Measurements from ENCODE around the gene ITGB2.
"Not testable (repeated sequence)": the region's sequence is repeated elsewhere in the genome, so short reads cannot be mapped to it uniquely, and the experiment has no call there.

Gene ITGB2

DNA sequence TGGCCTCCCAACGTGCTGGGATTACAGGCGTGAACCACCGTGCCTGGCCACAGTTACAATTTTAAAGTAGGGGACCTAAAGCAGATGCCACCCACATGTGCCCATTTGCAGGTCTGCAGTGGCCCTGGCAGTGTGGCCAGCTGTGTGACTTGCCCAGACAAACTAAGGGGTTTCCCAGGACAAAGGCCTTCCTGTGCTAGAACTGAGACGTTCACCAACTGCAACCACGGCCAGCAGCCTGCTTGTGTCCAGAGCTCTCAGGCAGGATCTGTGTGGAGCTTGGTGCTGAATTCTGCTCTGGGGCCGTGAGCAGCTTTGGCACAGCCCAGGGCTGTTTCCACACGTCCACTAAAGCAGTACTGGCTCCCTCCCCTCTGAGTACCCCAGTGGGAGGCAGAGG, 36.6 kb downstream of the ITGB2 start:
- no peak for DNase-seq (ENCODE audit: low read depth in 2 of 2)

DNA sequence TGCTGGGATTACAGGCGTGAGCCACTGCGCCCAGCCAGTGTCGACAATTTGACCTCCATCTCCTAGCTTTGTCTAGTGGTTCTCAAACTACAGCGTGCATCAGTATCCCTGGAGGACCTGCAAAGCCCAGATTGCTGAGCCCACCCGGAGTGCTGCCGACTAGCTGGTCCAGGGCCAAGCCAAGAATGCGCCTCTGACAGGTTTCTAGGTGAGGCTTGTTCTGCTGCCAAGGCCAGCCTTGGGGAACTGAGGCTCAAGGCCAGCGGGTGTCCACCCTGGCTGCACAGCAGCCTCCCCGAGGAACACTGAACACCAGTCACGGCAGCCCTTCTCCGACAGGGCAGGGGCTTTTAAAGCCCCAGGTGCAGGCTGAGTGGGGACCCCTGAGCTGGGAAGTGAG, 37.4 kb downstream of the ITGB2 start:
- no peak for DNase-seq (ENCODE audit: low read depth in 2 of 2)

DNA sequence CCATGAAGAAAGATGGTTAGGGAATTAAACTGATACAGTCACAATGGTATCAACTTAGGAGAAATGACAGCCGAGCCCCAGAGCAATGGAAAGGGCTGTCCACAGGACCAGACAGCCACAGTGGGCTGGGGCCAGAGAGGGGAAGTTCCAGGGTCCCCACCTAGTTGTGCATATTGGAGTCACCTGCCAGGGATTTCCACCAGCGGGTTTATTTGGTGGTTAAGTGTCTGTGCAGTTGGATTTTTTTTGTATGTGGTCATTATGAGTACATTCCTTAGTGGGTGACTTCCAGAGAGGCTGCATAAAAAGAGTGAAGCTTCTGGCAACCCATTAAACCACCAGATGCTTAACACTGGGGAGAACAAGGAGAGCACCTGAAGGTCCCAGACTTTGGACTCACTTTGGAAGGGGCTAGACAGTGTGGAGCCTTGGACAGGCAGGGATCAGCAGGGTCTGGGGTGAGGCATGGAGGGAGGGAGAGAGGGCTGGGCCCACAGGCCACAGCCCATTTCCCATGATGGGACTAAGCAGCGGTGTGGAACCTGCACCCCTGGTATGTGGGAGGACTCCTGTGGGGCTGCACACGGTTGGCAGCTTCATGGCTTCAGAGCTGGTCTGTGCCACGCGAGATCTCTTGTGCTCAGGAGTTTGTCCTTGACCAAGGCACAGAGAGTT, 39.4 kb downstream of the ITGB2 start:
- DNase-seq (ENCODE audit: low read depth in 2 of 2): no peak

DNA sequence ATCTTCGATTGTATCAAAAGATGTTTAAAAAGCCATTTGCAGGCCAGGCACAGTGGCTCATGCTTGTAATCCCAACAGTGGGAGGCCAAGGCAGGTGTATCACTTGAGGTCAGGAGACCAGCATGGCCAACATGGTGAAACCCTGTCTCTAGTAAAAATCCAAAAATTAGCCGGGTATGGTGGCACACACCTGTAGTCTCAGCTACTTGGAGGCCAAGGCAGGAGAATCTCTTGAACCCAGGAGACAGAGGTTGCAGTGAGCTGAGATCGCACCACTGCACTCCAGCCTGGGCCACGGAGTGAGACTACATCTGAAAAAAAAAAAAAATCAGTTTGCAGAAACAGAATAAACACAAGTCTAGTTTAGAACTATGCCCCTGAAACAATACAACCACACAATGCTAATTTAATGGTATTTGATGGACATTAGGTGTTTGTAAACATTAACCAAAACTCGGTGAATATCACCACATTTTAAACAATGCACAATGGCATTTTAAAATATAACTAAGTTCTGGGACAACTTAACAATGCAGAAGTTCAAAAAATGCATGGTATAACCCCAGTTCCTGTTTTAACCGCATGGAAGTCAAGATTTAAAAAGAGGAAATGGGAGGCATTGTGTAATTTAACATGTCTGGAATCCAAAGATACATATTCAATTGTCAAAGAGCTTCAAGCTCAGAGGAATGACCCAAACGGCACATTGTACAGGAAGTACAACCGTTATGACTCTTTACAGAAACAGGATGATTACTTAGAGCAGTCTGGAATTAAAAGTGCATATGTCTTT, 40.1 kb downstream of the ITGB2 start:
- DNase-seq (ENCODE audit: low read depth in 2 of 2): no peak

DNA sequence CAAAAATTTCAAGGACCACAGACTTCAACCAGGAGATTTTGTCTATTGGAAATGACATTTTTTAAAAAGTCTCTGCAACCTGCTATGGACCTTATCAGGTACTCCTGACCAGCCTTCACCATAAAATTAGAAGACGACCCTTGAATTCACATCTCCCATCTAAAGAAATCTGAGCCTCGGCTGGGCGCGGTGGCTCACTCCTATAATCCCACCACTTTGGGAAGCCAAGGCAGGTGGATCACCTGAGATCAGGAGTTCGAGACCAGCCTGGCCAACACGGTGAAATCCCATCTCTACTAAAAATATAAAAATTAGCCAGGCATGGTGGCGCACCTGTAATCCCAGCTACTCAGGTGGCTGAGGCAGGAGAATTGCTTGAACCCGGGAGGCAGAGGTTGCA, 41.5 kb downstream of the ITGB2 start:
- DNase-seq (ENCODE audit: low read depth in 2 of 2): not testable (repeated sequence)

DNA sequence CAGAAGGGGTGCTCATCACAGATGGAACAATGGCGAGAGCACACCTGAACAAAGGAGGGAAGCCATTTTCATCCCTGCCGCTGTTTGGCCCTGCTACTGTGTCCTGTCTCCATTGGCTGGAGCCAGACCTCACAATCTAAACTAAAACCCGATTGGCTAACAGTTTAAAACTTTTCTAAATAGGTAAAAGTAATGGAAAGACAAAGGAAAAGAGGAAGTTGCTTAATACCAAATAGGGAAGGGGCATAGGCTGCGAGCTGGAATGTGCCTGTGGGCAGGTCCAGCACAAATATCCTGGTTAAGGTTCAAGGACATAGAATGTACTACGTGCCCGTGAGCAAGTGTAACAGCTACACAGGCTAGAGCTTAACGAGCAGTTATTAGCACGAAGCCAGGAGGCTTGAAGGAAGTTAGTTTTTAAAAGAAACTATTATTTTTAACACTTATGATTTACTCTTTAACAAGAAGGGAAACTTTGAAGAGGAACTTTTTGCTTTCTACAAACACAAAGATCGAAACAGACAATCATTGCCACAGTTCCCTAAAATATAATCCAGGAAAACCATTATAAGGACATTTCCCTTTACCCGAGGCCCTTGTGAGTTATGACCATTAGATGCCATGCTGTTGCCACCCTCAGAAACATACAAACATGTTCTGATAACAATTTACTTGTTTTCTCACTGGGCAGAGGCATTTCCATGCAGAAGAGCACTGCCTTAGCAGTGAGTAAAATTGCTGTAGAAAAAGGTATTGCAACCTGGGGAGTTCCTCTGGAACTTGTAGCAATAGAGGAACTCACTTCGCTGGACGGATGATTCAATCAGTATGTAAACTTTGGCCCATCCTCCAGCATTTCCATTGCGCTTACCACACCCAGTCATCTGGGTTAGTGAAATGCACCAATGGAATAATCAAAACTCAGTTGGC, 42.4 kb downstream of the ITGB2 start:
- DNase-seq (ENCODE audit: low read depth in 2 of 2): no peak

DNA sequence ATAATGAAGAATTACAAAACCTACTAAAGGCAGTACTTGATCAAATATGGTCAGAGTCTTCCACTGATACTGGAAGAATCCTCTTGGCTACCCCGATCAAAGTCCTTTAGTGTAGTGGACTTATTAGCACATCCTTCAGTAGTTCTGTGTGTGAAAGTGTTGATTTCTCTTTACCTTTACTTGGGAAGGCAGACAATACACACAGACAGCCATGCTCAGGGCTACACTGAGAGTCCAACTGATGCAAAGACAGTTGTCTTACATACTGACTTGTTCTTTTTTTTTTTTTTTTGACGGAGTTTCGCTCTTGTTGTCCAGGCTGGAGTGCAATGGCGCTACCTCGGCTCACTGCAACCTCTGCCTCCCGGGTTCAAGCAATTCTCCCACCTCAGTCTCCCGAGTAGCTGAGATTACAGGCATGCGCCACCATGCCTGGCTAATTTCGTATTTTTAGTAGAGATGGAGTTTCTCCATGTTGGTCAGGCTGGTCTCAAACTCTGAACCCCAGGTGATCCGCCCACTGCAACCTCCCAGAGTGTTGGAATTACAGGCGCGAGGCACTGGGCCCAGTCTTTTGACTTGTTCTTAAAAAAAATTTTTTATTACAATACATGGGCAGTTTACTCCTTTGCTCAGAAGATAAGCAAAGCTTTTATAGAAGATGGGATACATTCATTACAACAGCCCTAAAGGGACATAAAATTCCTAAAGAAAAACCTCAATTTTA, 43.7 kb downstream of the ITGB2 start:
- DNase-seq (ENCODE audit: low read depth in 2 of 2): no peak

DNA sequence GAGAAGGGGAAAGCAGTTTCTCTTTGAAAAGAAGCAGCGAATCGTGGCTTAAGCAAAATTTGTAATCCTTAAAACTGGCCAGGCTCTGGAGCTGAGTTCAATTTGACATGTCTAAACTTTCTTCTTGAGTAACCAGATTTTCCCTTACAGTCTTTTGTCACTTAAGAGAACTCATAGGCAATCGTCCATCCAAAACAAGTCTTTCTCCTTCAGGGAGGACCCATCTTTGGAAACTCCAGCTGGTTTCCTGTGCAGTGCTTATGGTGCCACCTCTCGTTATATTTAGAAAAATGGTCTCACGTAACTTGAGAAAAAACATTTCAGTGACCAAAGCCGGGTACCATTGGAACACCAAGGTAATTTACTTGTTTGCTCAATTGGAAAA, 45.4 kb downstream of the ITGB2 start:
- no peak for DNase-seq (ENCODE audit: low read depth in 2 of 2)

DNA sequence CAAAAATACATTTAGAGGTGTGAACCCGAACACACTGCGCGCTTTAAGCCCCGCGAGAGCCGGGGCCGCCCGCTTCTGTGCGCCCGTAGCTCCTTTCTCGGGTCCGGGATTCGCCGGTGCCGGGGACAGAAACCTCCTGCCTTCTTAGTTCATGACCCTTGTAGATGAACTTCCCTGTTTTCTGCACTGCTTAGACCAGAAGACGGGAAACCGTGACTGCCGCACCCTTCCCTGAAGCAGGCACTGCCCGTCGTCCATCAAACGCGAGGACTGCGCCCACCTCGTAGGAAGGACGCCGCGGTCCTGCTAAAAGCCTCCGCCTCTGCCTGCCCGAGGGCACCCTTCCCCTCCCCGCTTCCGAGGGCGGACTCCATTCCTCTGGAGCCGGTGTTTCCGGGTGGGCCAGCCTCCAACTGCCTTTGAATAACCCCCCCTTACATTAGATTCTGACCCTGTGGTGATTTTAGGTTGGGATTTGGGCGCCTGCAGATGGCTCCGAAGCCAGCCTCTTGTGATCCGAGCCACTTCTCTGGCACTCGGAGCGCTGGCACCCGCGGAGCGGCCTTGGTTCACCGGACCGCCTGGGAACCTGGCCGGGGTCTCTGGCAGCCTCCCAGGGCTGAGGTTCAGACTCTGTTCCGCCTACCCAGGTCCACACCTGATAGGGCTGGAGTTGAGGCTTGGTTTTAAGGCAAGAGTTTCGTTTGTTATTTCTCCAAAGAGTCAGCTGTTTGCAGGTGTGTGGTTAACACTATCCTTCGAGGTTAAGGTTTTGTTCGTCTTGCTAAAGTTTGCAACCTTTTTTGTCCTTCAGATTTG, 46.0 kb downstream of the ITGB2 start:
- no peak for DNase-seq (ENCODE audit: low read depth in 2 of 2)

DNA sequence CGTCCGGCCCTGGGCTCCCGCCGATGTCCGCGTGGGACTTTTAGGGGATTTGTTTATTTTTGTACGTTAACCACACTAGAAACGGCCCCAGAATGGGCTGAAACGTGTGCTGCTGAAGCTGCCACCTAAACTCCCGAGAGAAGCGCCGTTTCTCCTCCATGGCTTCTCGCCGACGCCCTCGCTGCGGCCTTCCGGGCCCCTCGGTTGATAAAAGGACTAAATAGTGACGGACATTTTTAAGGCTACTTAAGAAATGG, 46.5 kb downstream of the ITGB2 start:
- DNase-seq (ENCODE audit: low read depth in 2 of 2): no peak

DNA sequence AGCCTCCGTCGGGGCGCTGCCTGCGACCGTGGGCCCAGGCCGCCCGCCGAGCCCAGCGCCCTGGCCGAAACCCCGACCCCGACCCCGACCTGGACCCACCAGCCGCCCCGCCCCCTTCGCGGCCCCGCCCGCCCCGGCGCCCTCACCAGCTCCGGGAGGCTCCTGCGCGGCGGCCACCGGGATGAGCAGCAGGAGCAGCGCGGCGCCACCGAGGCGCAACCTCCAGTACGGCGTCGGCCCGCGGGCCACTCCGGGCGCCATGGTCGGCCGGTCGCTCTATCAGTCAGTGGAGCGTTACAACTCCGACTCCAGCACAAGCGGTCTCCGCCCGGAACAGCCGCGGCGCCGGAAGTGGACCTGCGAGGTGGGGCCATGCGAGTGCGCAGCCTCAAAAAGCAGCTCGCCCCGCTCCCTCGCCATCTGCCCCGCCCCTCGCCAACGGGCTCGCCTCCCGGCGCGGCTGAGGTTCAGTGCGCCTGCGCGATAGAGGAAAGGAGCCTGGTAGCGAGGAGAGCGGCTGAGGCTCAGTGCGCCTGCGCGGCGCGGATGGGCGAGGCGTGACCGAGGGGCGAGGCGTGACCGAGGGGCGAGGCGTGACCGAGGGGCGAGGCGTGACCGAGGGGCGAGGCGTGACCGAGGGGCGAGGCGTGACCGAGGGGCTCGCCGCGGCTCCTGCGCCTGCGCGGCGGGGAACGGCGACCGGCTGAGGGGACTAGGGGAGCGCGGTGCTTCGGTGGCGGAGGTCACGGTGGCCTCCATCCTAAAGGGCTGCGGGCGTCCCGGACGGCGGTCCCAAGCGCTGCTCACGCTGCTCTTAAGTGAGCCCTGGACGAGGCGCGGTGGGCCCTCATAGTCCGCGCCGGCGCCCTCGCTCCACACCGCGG, 47.1 kb downstream of the ITGB2 start, which contains the start of gene PTTG1IP:
Gene PTTG1IP, minus strand, starts transcription at position 335 of the 884 bp plus-strand sequence. Its CDS starts 74 bp downstream, at position 261.
- DNase-seq (ENCODE audit: low read depth in 2 of 2): peak; percentile 99 to 100

DNA sequence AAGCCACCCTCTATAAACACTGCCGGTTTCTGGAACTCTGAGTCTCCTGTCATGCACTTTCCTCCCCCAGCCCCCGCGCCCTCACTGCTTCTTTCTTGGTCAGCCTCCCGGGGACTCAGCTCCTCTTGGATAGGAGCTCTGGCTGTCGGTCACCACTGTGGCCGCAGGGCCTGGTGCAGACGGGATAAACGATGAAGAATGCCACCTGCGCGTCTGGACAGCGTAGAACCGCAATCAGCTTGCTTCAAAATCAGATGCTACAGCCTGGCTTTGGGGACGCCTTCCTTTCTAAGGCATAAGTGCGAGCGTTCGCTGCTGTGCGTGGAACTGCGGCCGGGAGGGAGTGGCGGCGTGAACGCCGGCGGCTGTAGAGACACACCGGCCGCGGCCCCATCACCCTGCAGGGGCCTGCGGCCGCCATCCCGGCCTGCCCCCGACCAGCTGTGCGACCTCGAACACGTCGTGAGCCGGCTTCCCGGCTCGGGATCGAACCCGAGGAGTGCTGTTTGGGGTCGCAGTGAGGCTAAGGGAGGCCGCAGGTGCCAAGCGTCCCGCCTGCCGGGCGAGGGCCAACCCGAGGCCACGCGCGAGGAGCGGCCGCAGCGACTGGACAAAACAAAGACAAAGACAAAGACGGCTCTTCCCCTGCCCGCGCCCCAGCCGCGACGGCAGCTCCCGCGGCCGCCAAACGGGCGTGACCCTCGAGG, 47.9 kb downstream of the ITGB2 start:
- DNase-seq (ENCODE audit: low read depth in 2 of 2): no peak

DNA sequence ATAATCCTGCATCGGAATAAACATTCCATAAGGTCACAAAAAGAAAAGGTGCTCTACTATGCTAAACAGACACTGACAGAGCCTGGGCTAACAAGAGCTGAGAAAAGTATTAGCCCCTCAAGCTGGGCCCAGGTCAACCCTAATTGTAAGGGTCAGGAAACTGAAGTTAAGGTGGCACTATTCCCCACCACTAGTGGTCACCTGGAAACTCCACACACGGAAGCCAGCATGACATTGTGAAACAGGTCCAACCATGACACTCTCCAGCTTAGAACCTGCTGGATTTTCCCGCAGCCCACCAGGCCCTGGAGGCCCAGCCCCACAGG, 48.4 kb downstream of the ITGB2 start:
- no peak for DNase-seq (ENCODE audit: low read depth in 2 of 2)

DNA sequence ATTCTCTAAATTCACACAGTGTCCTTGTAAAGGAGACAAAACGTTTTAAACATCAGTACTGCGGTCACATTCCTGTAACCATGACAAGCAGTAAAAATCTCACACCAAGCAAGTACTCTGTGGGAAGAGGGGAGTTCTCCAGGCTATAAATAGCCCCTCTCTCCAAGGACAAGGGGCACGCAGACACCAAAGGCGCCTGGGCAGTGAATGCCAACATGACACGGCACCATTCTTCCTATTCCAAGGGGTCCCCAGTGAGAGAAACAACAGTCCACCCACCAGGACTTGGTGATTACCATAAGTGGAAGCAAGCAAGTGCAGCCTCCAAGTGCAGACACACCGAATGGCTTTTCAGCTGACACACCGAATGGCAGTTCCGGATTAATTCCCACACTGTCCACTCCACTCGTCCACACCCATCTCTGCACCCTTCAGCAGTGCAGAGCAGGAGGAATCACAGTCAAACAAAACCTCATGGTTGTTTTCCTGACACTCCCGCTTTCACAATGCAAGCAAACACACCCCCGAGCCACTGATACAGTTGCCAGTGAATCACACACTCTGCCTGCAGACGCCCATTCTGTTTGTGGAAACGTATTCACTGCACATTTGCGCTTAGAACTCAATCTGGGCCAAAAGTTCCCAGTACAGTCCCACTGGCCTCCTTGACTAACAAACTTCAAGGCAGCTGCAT, 49.0 kb downstream of the ITGB2 start:
- no peak for DNase-seq (ENCODE audit: low read depth in 2 of 2)

DNA sequence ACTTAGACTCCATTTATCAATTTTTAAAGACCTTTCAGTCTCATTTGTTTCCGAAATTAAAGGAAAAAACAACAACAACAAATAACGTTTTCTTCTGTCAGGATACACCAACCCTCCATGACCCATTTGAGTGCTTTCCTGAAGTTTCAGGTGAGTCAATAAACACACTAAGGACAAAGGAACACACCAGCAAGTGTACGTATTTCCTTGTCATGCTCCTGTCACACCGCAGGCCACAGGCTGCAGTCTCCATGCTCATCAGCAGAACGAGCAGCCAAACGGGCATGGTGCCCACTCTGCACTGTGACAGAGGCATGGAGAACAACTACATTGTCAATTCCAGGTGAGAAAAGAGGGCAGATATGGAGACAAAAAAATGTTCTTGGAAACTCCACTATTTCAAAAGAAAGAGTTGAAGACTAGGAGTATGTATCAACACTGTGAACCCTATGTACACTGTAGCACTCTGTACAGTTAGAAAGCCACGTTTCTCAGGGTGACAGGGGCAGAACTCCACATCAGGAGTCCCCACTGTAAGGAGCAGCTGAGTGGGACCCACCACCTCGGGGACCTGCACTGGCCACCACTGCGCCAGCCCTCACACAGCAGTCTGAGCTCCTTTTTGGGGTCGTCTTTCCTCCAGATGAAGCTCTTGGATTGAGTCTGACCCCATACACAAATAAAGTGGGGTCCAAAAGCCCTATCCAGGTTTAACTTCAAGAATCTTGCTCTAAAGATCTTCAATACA, 49.8 kb downstream of the ITGB2 start:
- no peak for DNase-seq (ENCODE audit: low read depth in 2 of 2)

DNA sequence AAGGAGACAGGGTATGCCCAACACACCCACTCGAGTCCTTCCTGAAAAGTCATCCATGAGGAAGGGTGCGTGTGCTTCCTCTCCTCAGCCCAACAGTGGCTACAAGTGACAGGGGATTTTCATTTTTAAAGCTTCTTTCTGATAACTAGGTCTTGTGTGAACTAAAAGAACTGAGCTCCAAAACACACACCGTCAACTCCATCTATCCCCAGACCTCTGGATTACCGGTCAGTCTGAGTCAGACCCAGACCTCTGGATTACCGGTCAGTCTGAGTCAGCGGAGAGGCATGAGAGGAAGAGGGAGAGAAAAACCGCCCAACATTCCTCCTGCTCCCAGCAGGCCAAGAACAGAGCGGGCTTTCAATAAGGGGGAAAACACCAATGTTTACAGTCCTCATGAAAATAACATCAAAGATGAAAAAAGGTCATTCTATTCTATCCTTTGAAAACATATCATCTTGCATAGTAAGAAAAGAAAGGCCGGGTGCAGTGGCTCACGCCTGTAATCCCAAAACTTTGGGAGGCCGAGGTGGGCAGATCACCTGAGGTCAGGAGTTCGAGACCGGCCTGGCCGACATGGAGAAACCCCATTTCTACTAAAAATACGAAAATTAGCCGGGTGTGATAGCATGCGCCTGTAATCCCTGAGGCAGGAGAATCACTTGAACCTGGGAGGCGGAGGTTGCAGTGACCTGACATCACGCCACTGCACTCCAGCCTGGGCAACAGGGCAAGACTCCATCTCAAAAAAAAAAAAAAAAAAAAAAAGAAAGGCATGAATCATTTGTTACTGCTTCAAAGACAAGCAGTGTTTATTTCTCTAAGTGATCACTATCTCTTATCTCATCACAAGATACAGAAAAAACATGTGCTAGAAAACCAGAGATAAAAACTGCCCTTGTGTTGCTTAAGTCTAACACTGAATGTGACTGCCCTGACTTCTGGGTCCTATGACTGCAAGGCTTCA, 50.6 kb downstream of the ITGB2 start:
- DNase-seq (ENCODE audit: low read depth in 2 of 2): no peak

DNA sequence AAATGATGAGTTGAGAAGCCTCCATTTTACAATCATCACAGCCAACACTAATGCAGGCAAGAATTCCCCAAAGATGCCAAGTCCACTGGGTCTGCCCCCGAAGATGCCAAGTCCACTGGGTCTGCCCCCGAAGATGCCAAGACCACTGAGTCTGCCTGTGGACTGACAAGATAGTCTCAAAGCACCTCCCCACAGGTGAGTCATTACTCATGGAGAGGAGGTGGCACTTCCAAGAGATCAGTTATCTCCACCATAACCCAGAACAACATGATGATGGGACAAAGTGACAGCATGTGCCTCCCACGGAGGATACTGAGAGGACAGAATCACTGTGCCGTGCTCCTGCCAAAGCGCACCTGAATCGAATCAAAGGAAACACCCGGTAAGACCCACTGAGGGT, 52.0 kb downstream of the ITGB2 start:
- DNase-seq (ENCODE audit: low read depth in 2 of 2): no peak
